Heart left ventricle (tissue), 13 donors: ENCODE results near the gene RNF149.

Experiments
- CTCF ChIP-seq, 12 donors: fragments of 200-600 bp; sonication (generic) in 4 of 12; IDR thresholded peaks; one replicate each; pipeline versions ENCODE4 v1.5.0 to v1.8.0; 2018 to 2022; ENCODE audit warnings: antibody characterized with exemption in 12 of 12, mild to moderate bottlenecking in 5 of 12
- POLR2A ChIP-seq, 2 donors: fragments of 450-650 bp; IDR thresholded peaks; one replicate each; pipeline ENCODE4 v1.6.1; 2017; ENCODE audit warnings: antibody characterized with exemption in 2 of 2, mild to moderate bottlenecking in 2 of 2, moderate library complexity in 2 of 2
- donor health status: ischemic (EF 13 %, LVEDD 7.1; RV severe dilation, severe dysfunction).
- donor health status: DM: no; HTN: yes; CAD: no.
- donor health status: DM: no; HTN: no; CAD: no.
- donor health status: ischemic (EF 25% LVEDD 6.9; RV normal size, moderate dysfunction).
- donor health status: ischemic (EF 25% LVEDD 5.7; RV mildly dilated, moderate dysfunction).
- donor health status: ischemic (EF 35%, LVEDD 5.7; RV mildly dilated, moderate dysfunction).
- donor health status: nonischemic (EF 11% LVEDD 7.7; RV severe dilation, severe dysfunction).
- donor health status: DM: yes; HTN: yes; CAD: no.
- donor health status: PGD.
- donor health status: ischemic (EF 29% LVEDD 5.4; RV normal size, mild dysfunction).
- donor health status: nonischemic (EF 23%, LVEDD 6.1; RV moderate dilation, normal function).

DNA sequence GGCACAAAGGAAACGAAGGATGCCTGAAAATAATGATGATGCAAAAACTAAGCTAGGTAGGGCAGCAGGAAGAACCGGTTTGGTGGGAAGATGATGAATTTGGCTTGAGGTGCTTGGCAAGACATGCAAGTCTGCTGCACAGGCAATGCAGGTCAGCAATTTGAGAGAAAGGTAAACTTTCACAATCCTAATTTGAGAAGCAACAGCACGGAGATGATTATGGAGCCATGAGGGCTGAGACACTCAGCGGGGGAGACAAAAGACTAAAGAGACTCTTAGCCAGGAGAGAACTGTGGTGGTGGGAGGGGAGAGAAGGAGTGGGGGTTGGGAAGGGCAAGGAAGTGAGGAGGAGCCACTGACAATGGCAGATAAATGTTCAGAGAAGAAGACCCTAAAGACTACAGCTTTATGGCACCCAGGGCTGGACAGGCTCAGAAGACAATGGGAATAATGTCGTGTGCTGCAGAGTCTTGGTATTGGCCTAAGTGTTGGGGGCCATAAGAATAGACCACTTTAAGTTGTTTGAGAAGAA is 19.4 kb upstream of the RNF149 start:
- TF ChIP-seq CTCF (IDR thresholded peaks at IDR 0.05) (no peak), POLR2A (IDR thresholded peaks at IDR 0.05) (no peak)
